GM21381 (cell line): ENCODE results near the gene DPY19L3.
"Not testable (repeated sequence)": the region's sequence is repeated elsewhere in the genome, so short reads cannot be mapped to it uniquely, and the experiment has no call there.

Source experiments
- ATAC-seq: cut with Tn5 transposase; IDR thresholded peaks from one replicate; pipeline ENCODE4 v1.9.1; 2021; ENCODE audit warnings: mild to moderate bottlenecking, moderate library complexity; ENCODE audit not compliant: unreplicated experiment

The DPY19L3 gene

GRCh38 chr19:32498648-32499200, 93.2 kb downstream of the DPY19L3 start:
- ATAC-seq: no peak

- not testable (repeated sequence) for ATAC-seq
Observed at GRCh38 chr19:32512498-32512897, 106.9 kb downstream of the DPY19L3 start.

- ATAC-seq: no peak
Observed at GRCh38 chr19:32519023-32519422, 113.5 kb downstream of the DPY19L3 start.

- ATAC-seq: no peak
Observed at GRCh38 chr19:32522967-32523366, 117.4 kb downstream of the DPY19L3 start.

- ATAC-seq: no peak
Observed at GRCh38 chr19:32526895-32527294, 121.3 kb downstream of the DPY19L3 start.

- no peak for ATAC-seq
Observed at GRCh38 chr19:32530773-32531172, 125.2 kb downstream of the DPY19L3 start.

- ATAC-seq: no peak
Observed at GRCh38 chr19:32532233-32532632, 126.7 kb downstream of the DPY19L3 start.
